ENCODE data around the gene SCGB3A1. TPM values are rescaled to one million over a fixed set of nuclear protein-coding genes. Genes with fewer than 3 reads are reported as not detected.
A peak's percentile ranks its signal among the peaks of the same experiment; 100 is the strongest.

The SCGB3A1 gene
- total and polyA plus RNA-seq, 2 donors (not counting 1 experiment from before 2014, with no cell fraction given) = not detected

GRCh38 chr5:180618487-180618828, 27.2 kb upstream of the SCGB3A1 start:
- no peaks in the 10 kb centered on the region for H3K36me3 ChIP-seq (replicated peaks in 1 of 2; ENCODE audit: control extremely low read depth in 1 of 2, control insufficient read depth in 1 of 2, extremely low read depth in 1 of 2, insufficient read depth in 2 of 2, low read length in 1 of 2)
- H3K9ac ChIP-seq (ENCODE audit: low read length) = no peak overlapping the region
- no peak for TF ChIP-seq EZH2 (IDR thresholded peaks at IDR 0.05; ENCODE audit: borderline replicate concordance, insufficient read depth, low read depth, low read length, poor library complexity, severe bottlenecking)
- TF ChIP-seq CTCF (IDR thresholded peaks at IDR 0.05) = no peak
- POLR2A ChIA-PET = no interaction called here
- no peaks in the 10 kb centered on the region for H3K4me1 Mint-ChIP-seq
- no peak for DNase-seq
- H3K4me3 ChIP-seq (ENCODE audit: control extremely low read depth in 1 of 5, extremely low read depth in 1 of 5, insufficient read depth in 1 of 5, low read depth in 2 of 5, low read length in 4 of 5) = no peak overlapping the region
- no peaks in the 10 kb centered on the region for H3K9me3 Mint-ChIP-seq (ENCODE audit: insufficient read depth)
- no peaks in the 10 kb centered on the region for H3K79me2 ChIP-seq (ENCODE audit: control insufficient read depth, insufficient read depth, low read length)
- H4K20me1 ChIP-seq (ENCODE audit: control insufficient read depth, insufficient read depth, low read length, poor library complexity, severe bottlenecking) = no peaks in the 10 kb centered on the region
- peaks cover 0 to 2% (median 0%) of the 10 kb centered on the region in 3 donors for H3K9me3 ChIP-seq (ENCODE audit: control extremely low read depth in 1 of 3, control insufficient read depth in 2 of 3, insufficient read depth in 1 of 3, low read length in 2 of 3)
- no peaks in the 10 kb centered on the region for H3K27me3 Mint-ChIP-seq
- H3K27me3 ChIP-seq (replicated peaks in 1 of 4; ENCODE audit: control extremely low read depth in 1 of 4, control insufficient read depth in 3 of 4, insufficient read depth in 4 of 4, low read length in 3 of 4) = peaks cover 0 to 3% (median 0%) of the 10 kb centered on the region in 4 experiments
- WGBS (ENCODE audit: insufficient coverage) = 65% methylated on average over 15 of the region's 15 CpGs
- H3K27ac ChIP-seq (ENCODE audit: low read length in 2 of 2) = no peak overlapping the region
- H3K4me3 Mint-ChIP-seq = peak overlapping the region; percentile 13
- H3K27ac Mint-ChIP-seq = no peak overlapping the region
- H3K4me2 ChIP-seq (replicated peaks; ENCODE audit: low read depth, low read length, poor library complexity, severe bottlenecking) = no peak overlapping the region
- intact Hi-C loops (cut with micrococcal nuclease) = no loop called here
- H3K4me1 ChIP-seq (ENCODE audit: control insufficient read depth in 2 of 2, insufficient read depth in 2 of 2, low read length in 2 of 2) = no peaks in the 10 kb centered on the region
- CTCF ChIA-PET = no interaction called here
- ATAC-seq (ENCODE audit: low read depth) = no peak
- H2AFZ ChIP-seq (ENCODE audit: insufficient read depth, low read depth, low read length, poor library complexity, severe bottlenecking) = no peak overlapping the region

GRCh38 chr5:180613814-180614188, 22.5 kb upstream of the SCGB3A1 start:
- no peaks in the 10 kb centered on the region for H3K36me3 ChIP-seq (replicated peaks in 1 of 2; ENCODE audit: control extremely low read depth in 1 of 2, control insufficient read depth in 1 of 2, extremely low read depth in 1 of 2, insufficient read depth in 2 of 2, low read length in 1 of 2)
- TF ChIP-seq EZH2 (IDR thresholded peaks at IDR 0.05; ENCODE audit: borderline replicate concordance, insufficient read depth, low read depth, low read length, poor library complexity, severe bottlenecking) = no peak
- TF ChIP-seq CTCF (IDR thresholded peaks at IDR 0.05) = no peak
- H3K27me3 Mint-ChIP-seq = no peaks in the 10 kb centered on the region
- H3K4me3 Mint-ChIP-seq = no peak overlapping the region
- H3K4me1 Mint-ChIP-seq = no peaks in the 10 kb centered on the region
- H3K4me1 ChIP-seq (ENCODE audit: control insufficient read depth in 2 of 2, insufficient read depth in 2 of 2, low read length in 2 of 2) = no peaks in the 10 kb centered on the region
- 90% methylated on average over 11 of the region's 11 CpGs for WGBS (ENCODE audit: insufficient coverage)
- ATAC-seq (ENCODE audit: low read depth) = no peak
- ChIA-PET CTCF (no interaction called here), POLR2A (no interaction called here)
- H3K4me3 ChIP-seq (ENCODE audit: control extremely low read depth in 1 of 5, extremely low read depth in 1 of 5, insufficient read depth in 1 of 5, low read depth in 2 of 5, low read length in 4 of 5) = no peak overlapping the region
- H3K79me2 ChIP-seq (ENCODE audit: control insufficient read depth, insufficient read depth, low read length) = no peaks in the 10 kb centered on the region
- H3K27ac Mint-ChIP-seq = no peak overlapping the region
- no peak overlapping the region for H2AFZ ChIP-seq (ENCODE audit: insufficient read depth, low read depth, low read length, poor library complexity, severe bottlenecking)
- intact Hi-C loops (cut with micrococcal nuclease) = no loop called here
- no peaks in the 10 kb centered on the region for H3K9me3 Mint-ChIP-seq (ENCODE audit: insufficient read depth)
- no peaks in the 10 kb centered on the region for H4K20me1 ChIP-seq (ENCODE audit: control insufficient read depth, insufficient read depth, low read length, poor library complexity, severe bottlenecking)
- no peak overlapping the region for H3K4me2 ChIP-seq (replicated peaks; ENCODE audit: low read depth, low read length, poor library complexity, severe bottlenecking)
- H3K27ac ChIP-seq (ENCODE audit: low read length in 2 of 2) = no peak overlapping the region
- H3K27me3 ChIP-seq (replicated peaks in 1 of 4; ENCODE audit: control extremely low read depth in 1 of 4, control insufficient read depth in 3 of 4, insufficient read depth in 4 of 4, low read length in 3 of 4) = peaks cover 0 to 3% (median 0%) of the 10 kb centered on the region in 4 experiments
- H3K9me3 ChIP-seq (ENCODE audit: control extremely low read depth in 1 of 3, control insufficient read depth in 2 of 3, insufficient read depth in 1 of 3, low read length in 2 of 3) = no peaks in the 10 kb centered on the region
- DNase-seq = no peak
- H3K9ac ChIP-seq (ENCODE audit: low read length) = no peak overlapping the region

Measured in B cell (primary cell).